ENCODE results near the gene VCX3B.

DNA sequence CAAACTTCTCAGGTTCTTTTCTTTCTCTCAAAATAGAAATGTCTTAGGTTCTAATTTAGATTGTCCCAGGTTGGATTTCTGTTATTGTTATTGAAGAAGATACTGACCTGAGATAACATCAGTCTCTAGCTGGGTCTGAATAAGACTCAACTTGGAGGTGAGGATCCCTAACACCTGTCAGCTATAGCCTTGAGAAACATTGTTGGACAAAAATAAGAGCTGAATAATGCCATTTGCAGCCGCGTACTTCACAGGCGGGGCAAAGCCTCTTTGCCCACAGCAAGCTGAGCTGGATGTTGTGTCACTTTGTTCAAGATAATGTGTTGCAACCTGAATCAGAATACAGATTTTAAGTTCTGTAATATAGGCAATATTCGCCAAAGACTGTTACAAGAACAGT lies 35.6 kb downstream of the VCX3B start:
- TF ChIP-seq, protein P1, sequence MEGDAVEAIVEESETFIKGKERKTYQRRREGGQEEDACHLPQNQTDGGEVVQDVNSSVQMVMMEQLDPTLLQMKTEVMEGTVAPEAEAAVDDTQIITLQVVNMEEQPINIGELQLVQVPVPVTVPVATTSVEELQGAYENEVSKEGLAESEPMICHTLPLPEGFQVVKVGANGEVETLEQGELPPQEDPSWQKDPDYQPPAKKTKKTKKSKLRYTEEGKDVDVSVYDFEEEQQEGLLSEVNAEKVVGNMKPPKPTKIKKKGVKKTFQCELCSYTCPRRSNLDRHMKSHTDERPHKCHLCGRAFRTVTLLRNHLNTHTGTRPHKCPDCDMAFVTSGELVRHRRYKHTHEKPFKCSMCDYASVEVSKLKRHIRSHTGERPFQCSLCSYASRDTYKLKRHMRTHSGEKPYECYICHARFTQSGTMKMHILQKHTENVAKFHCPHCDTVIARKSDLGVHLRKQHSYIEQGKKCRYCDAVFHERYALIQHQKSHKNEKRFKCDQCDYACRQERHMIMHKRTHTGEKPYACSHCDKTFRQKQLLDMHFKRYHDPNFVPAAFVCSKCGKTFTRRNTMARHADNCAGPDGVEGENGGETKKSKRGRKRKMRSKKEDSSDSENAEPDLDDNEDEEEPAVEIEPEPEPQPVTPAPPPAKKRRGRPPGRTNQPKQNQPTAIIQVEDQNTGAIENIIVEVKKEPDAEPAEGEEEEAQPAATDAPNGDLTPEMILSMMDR (IDR thresholded peaks at IDR 0.05; ENCODE audit: low read depth, low read length): no peak
- TF ChIP-seq POLR2A (IDR thresholded peaks at IDR 0.05; ENCODE audit: extremely low read depth, insufficient read length) (no peak), MYC (IDR thresholded peaks at IDR 0.05; ENCODE audit: low read depth, low read length) (no peak)
- TF ChIP-seq, protein P2, sequence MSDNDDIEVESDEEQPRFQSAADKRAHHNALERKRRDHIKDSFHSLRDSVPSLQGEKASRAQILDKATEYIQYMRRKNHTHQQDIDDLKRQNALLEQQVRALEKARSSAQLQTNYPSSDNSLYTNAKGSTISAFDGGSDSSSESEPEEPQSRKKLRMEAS (IDR thresholded peaks at IDR 0.05; ENCODE audit: low read depth, low read length): no peak

Measured in NB4 (cell line).